HEK293 (cell line): Measurements from ENCODE around the gene PIGR.
A peak's percentile ranks its signal among the peaks of the same experiment; 100 is the strongest.

Source experiments
- CTCF ChIA-PET: fragments of 350-600 bp; formaldehyde crosslinking; extraction: SDS; loops from one replicate; lab custom pipeline; 2021; ENCODE audit warnings: antibody characterized with exemption; lab: Yijun Ruan, JAX
- POLR2A ChIA-PET: fragments of 300-600 bp; formaldehyde crosslinking; extraction: SDS; loops from one replicate; lab custom pipeline; 2020; ENCODE audit warnings: antibody characterized with exemption, inconsistent platforms; lab: Yijun Ruan, JAX
- H3K27ac ChIP-seq: fragments of 200-500 bp; sonication (Bioruptor generic); 2 replicates; pipeline ENCODE4 v1.5.1; 2014; ENCODE audit warnings: low read depth, low read length, control low read depth, inconsistent platforms; ENCODE audit errors: extremely low read depth
- H3K36me3 ChIP-seq, 2 experiments: fragments of 200-500 bp in 1 of 2; sonication (Bioruptor generic) in 1 of 2; 1 replicate in 1 of 2; 2 replicates in 1 of 2; pipeline ENCODE4 v1.5.1; 2014 to 2017; ENCODE audit warnings: inconsistent platforms in 2 of 2, low read length in 2 of 2; ENCODE audit not compliant: control insufficient read depth in 2 of 2, insufficient read depth in 1 of 2
- H3K4me1 ChIP-seq: fragments of 200-500 bp; sonication (Bioruptor generic); 2 replicates; pipeline ENCODE4 v1.5.1; 2014; ENCODE audit warnings: mild to moderate bottlenecking, low read length, inconsistent platforms; ENCODE audit not compliant: control insufficient read depth, insufficient read depth
- H3K4me3 ChIP-seq: 2 replicates; pipeline ENCODE4 v1.5.1; 2011; ENCODE audit warnings: low read depth, mild to moderate bottlenecking, control low read depth, low read length, moderate library complexity
- H3K9me3 ChIP-seq: fragments of 200-500 bp; sonication (Bioruptor generic); 2 replicates; pipeline ENCODE4 v1.5.1; 2014; ENCODE audit warnings: low read depth, low read length, inconsistent platforms; ENCODE audit not compliant: control insufficient read depth, insufficient read depth
- CTCF ChIP-seq: fragments of 450-650 bp; formaldehyde crosslinking; IDR thresholded peaks from 2 replicates; pipeline ENCODE4 v1.5.1; 2016; ENCODE audit warnings: missing biosample characterization, missing genetic modification characterization
- EGR2 ChIP-seq: fragments of 450-650 bp; formaldehyde crosslinking; IDR thresholded peaks from 2 replicates; pipeline ENCODE4 v1.5.1; 2016; ENCODE audit warnings: low read depth, missing biosample characterization, missing genetic modification characterization
- HOXA7 ChIP-seq: sonication (generic); formaldehyde crosslinking; IDR thresholded peaks from 2 replicates; pipeline ENCODE4 v1.8.1; 2022; ENCODE audit warnings: missing genetic modification reagents, borderline replicate concordance
- TSHZ1 ChIP-seq: fragments of 450-650 bp; formaldehyde crosslinking; IDR thresholded peaks from 2 replicates; pipeline ENCODE4 v1.5.1; 2016; ENCODE audit warnings: missing biosample characterization, missing genetic modification characterization, borderline replicate concordance
- YY1 ChIP-seq: fragments of 450-650 bp; formaldehyde crosslinking; IDR thresholded peaks from 2 replicates; pipeline ENCODE4 v1.5.1; 2018; ENCODE audit warnings: missing biosample characterization, missing genetic modification characterization
- ZFP69B ChIP-seq: fragments of 450-650 bp; formaldehyde crosslinking; IDR thresholded peaks from 2 replicates; pipeline ENCODE4 v1.5.1; 2016; ENCODE audit warnings: missing biosample characterization, missing genetic modification characterization
- ZNF26 ChIP-seq: fragments of 450-650 bp; formaldehyde crosslinking; IDR thresholded peaks from 2 replicates; pipeline ENCODE4 v1.5.1; 2016; ENCODE audit warnings: missing biosample characterization, missing genetic modification characterization
- ZNF324 ChIP-seq: fragments of 450-650 bp; formaldehyde crosslinking; IDR thresholded peaks from 2 replicates; pipeline ENCODE4 v1.5.1; 2016; ENCODE audit warnings: missing biosample characterization, missing genetic modification characterization
- ZNF354C ChIP-seq: fragments of 450-650 bp; formaldehyde crosslinking; IDR thresholded peaks from 2 replicates; pipeline ENCODE4 v1.5.1; 2016; ENCODE audit warnings: missing biosample characterization, missing genetic modification characterization, low read depth, borderline replicate concordance
- ZNF488 ChIP-seq: fragments of 450-650 bp; formaldehyde crosslinking; IDR thresholded peaks from 2 replicates; pipeline ENCODE4 v1.5.1; 2016; ENCODE audit warnings: missing biosample characterization, missing genetic modification characterization
- ZNF518A ChIP-seq: fragments of 450-650 bp; formaldehyde crosslinking; conservative IDR thresholded peaks from 2 replicates; pipeline ENCODE4 v1.5.1; 2016; ENCODE audit warnings: low read depth, missing biosample characterization, missing genetic modification characterization
- ZNF560 ChIP-seq: fragments of 450-650 bp; formaldehyde crosslinking; IDR thresholded peaks from 2 replicates; pipeline ENCODE4 v1.5.1; 2017; ENCODE audit warnings: missing biosample characterization, missing genetic modification characterization, borderline replicate concordance
- ZNF610 ChIP-seq: fragments of 450-650 bp; formaldehyde crosslinking; IDR thresholded peaks from 2 replicates; pipeline ENCODE4 v1.5.1; 2016; ENCODE audit warnings: missing biosample characterization, missing genetic modification characterization, borderline replicate concordance
- ZSCAN23 ChIP-seq: fragments of 450-650 bp; formaldehyde crosslinking; IDR thresholded peaks from 2 replicates; pipeline ENCODE4 v1.5.1; 2016; ENCODE audit warnings: missing biosample characterization, missing genetic modification characterization

Gene PIGR

GRCh38 chr1:206937425-206937824 is 8.8 kb downstream of the PIGR start (continued):
- TF ChIP-seq ZNF518A (tag by site-specific recombination) (no peak), HOXA7 (CRISPR knock-in tag) (no peak)

- ChIA-PET CTCF (interaction anchor here (0.6 to 4.6 kb wide), 25 partner anchors 8 to 390 kb away, joined by 3 to 45 read pairs (median 3); partner anchors contain the start of genes DYRK3, FCMR and PIGR), POLR2A (no interaction called here)
- no peak overlapping the region for H3K4me3 ChIP-seq
- no peaks in the 10 kb centered on the region for H3K4me1 ChIP-seq
- no peak overlapping the region for H3K27ac ChIP-seq
- H3K36me3 ChIP-seq = no peaks in the 10 kb centered on the region
- no peaks in the 10 kb centered on the region for H3K9me3 ChIP-seq
- peak; percentile 51; the same call in 1 of the 2 replicates for TF ChIP-seq CTCF
- no peak for TF ChIP-seq ZNF354C
- TF ChIP-seq ZNF560 = no peak
- no peak for TF ChIP-seq ZNF610 (tag by site-specific recombination)
Observed at GRCh38 chr1:206935491-206936067, 10.7 kb downstream of the PIGR start.

- Histone ChIP-seq H3K36me3 (no peaks in the 10 kb centered on the region), H3K9me3 (no peaks in the 10 kb centered on the region), H3K27ac (no peak overlapping the region), H3K4me1 (no peaks in the 10 kb centered on the region), H3K4me3 (no peak overlapping the region)
- TF ChIP-seq ZNF324 (tag by site-specific recombination) (no peak), ZSCAN23 (tag by site-specific recombination) (no peak), YY1 (tag by site-specific recombination) (no peak)
- ChIA-PET CTCF (interaction anchor here (0.6 to 4.6 kb wide), 24 partner anchors 8 to 1036 kb away, joined by 3 to 45 read pairs (median 4); partner anchors contain the start of genes FCMR and PIGR), POLR2A (no interaction called here)
Observed at GRCh38 chr1:206933333-206933945, 12.8 kb downstream of the PIGR start.

GRCh38 chr1:206932177-206932576 is 14.1 kb downstream of the PIGR start:
- CTCF ChIA-PET = interaction anchor here (0.7 to 3.7 kb wide), 6 partner anchors 9 to 873 kb away, joined by 3 to 15 read pairs (median 4); no protein-coding TSS in a partner anchor
- Histone ChIP-seq H3K36me3 (no peaks in the 10 kb centered on the region), H3K4me3 (no peak overlapping the region), H3K4me1 (no peaks in the 10 kb centered on the region), H3K27ac (no peak overlapping the region), H3K9me3 (no peaks in the 10 kb centered on the region)
- TF ChIP-seq ZNF26 (tag by site-specific recombination) (no peak), ZNF488 (tag by site-specific recombination) (no peak), ZFP69B (tag by site-specific recombination) (no peak), EGR2 (tag by site-specific recombination) (0 out of 2 replicates have a peak, but pooled peaks have one; percentile 24), TSHZ1 (tag by site-specific recombination) (no peak)
- POLR2A ChIA-PET = no interaction called here
